ENCODE data around the gene SH2D5. TPM values are rescaled to one million over a fixed set of nuclear protein-coding genes. Genes with fewer than 3 reads are reported as not detected.

The SH2D5 gene
- total and polyA plus RNA-seq, 2 donors (not counting 3 experiments of a cell fraction or from before 2014, with no cell fraction given), result 0.23 to 1.0 TPM

- Histone ChIP-seq H3K27me3 (ENCODE audit: control insufficient read depth in 2 of 2, insufficient read depth in 2 of 2, low read length in 2 of 2) (no peaks in the 10 kb centered on the region), H3K9me1 (replicated peaks; ENCODE audit: control insufficient read depth, extremely low read depth, insufficient read depth, low read length) (no peaks in the 10 kb centered on the region), H2AFZ (ENCODE audit: low read depth, low read length) (no peak overlapping the region), H3K4me3 (replicated peaks in 1 of 3; ENCODE audit: insufficient read depth in 1 of 3, low read depth in 1 of 3, low read length in 3 of 3) (no peak overlapping the region), H3K36me3 (ENCODE audit: control insufficient read depth in 2 of 2, extremely low read depth in 1 of 2, insufficient read depth in 2 of 2, low read length in 2 of 2) (no peaks in the 10 kb centered on the region), H3K4me1 (ENCODE audit: control insufficient read depth, extremely low read depth, insufficient read depth, low read length) (peaks cover 4% of the 10 kb centered on the region), H3K9me3 (replicated peaks; ENCODE audit: control insufficient read depth, insufficient read depth, low read length) (no peaks in the 10 kb centered on the region), H4K20me1 (replicated peaks; ENCODE audit: control insufficient read depth, extremely low read depth, insufficient read depth, low read length) (no peaks in the 10 kb centered on the region), H3K79me2 (ENCODE audit: control insufficient read depth, insufficient read depth, low read length) (no peaks in the 10 kb centered on the region), H3K4me2 (ENCODE audit: insufficient read depth, low read length) (no peak overlapping the region), H3K9ac (replicated peaks; ENCODE audit: extremely low read depth, insufficient read depth, low read length) (no peak overlapping the region), H3K27ac (ENCODE audit: insufficient read depth, low read depth, low read length) (no peak overlapping the region)
- ChIA-PET CTCF (interaction anchor here (5.1 kb wide), 1 partner anchor 495 kb away, joined by 150 read pairs; no protein-coding TSS in a partner anchor), POLR2A (no interaction called here)
- no peak for DNase-seq (ENCODE audit: low read depth, low spot score)
- no TSS peak for BruUV-seq (replicated peaks)
- intact Hi-C loops (cut with micrococcal nuclease), result no loop called here
- dilution Hi-C loops (cut with MboI; ENCODE audit: extremely low pct_ligation_motif_present, low sequenced_read_pairs), result no loop called here
- FAIRE-seq, result no peak
- TF ChIP-seq MAX (IDR thresholded peaks at IDR 0.05; ENCODE audit: insufficient read depth, insufficient read length), result no peak
- no peak for TF ChIP-seq POLR2AphosphoS5 (IDR thresholded peaks at IDR 0.05; ENCODE audit: insufficient read depth, low read depth, low read length)
- TF ChIP-seq JUN (IDR thresholded peaks at IDR 0.05; ENCODE audit: borderline replicate concordance, insufficient read depth, insufficient read length, low read depth), result no peak
- TF ChIP-seq MYC (IDR thresholded peaks at IDR 0.05; ENCODE audit: low read depth, low read length), result no peak
- TF ChIP-seq GATA2 (IDR thresholded peaks at IDR 0.05; ENCODE audit: insufficient read depth, insufficient read length, low read depth, low read length), result no peak
- TF ChIP-seq CTCF (IDR thresholded peaks at IDR 0.05; ENCODE audit: extremely low read depth in 1 of 2, insufficient read depth in 1 of 2, low read depth in 1 of 2, low read length in 2 of 2), result no peak
- TF ChIP-seq FOS (IDR thresholded peaks at IDR 0.05; ENCODE audit: borderline replicate concordance, insufficient read depth, low read length), result no peak
- no peak for TF ChIP-seq EZH2 (IDR thresholded peaks at IDR 0.05; ENCODE audit: borderline replicate concordance, low read depth, low read length, severe bottlenecking)
- no peak for TF ChIP-seq POLR2A (IDR thresholded peaks at IDR 0.05; ENCODE audit: low read depth, low read length)
Observed at GRCh38 chr1:20700636-20701215, 31.8 kb downstream of the SH2D5 start.

All from endothelial cell of umbilical vein (primary cell).